ENCODE results near the gene CFAP299. TPM values are rescaled to one million over a fixed set of nuclear protein-coding genes. Genes with fewer than 3 reads are reported as not detected.

Gene CFAP299
- total and polyA plus RNA-seq, 2 experiments from 2014 or later = not detected

- no peak overlapping the region for H2AFZ ChIP-seq
- TF ChIP-seq EZH2 (IDR thresholded peaks at IDR 0.05; ENCODE audit: borderline replicate concordance) = no peak
- TF ChIP-seq EZH2phosphoT487 (IDR thresholded peaks at IDR 0.05; ENCODE audit: low read depth, severe bottlenecking, unreplicated experiment) = no peak
- TF ChIP-seq CTCF (IDR thresholded peaks at IDR 0.05; ENCODE audit: poor library complexity) = no peak
- no peaks in the 10 kb centered on the region for H3K36me3 ChIP-seq (replicated peaks; ENCODE audit: insufficient read depth, low read depth)
- 89% methylated on average over 3 of the region's 3 CpGs for WGBS (ENCODE audit: low lambda C conversion rate, missing lambda C conversion rate)
- DNase-seq (ENCODE audit: low spot score) = no peak
- H3K9me2 ChIP-seq (replicated peaks; ENCODE audit: insufficient read depth) = no peaks in the 10 kb centered on the region
- no peaks in the 10 kb centered on the region for H3K79me2 ChIP-seq
- no peaks in the 10 kb centered on the region for H3K9me3 ChIP-seq (ENCODE audit: low read depth)
- no peaks in the 10 kb centered on the region for H3K27me3 ChIP-seq
- H3K4me1 ChIP-seq (ENCODE audit: insufficient read depth) = no peaks in the 10 kb centered on the region
- H3K4me2 ChIP-seq = no peak overlapping the region
- H4K20me1 ChIP-seq (ENCODE audit: insufficient read depth, poor library complexity, severe bottlenecking) = no peaks in the 10 kb centered on the region
- no peak overlapping the region for H3K4me3 ChIP-seq
- no peak overlapping the region for H3K27ac ChIP-seq
Measured at GRCh38 chr4:80916770-80917169, 581.2 kb downstream of the CFAP299 start.

- H3K4me2 ChIP-seq = no peak overlapping the region
Measured at GRCh38 chr4:80918004-80918403, 582.5 kb downstream of the CFAP299 start.

DNA sequence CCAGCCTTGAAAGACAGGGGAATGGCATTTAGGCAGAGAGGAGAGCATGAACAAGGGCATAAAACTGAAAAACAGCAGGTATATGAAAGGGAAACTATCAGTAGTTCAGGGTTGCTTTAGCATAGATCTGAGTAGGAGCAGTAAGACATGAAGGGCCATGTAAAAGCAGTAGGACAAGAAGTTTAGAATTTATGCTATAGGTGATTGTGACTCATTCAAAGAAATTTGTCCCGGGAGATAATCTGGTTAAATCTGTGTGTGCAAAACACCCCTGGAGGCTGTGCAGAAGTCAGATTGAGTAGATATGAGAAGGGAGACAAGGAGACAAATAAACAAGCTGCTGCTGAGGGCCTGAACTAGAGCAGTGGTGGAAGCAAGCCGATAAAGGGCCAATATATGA is 585.9 kb downstream of the CFAP299 start:
- no peaks in the 10 kb centered on the region for H3K27me3 ChIP-seq
- WGBS (ENCODE audit: low lambda C conversion rate, missing lambda C conversion rate) = 38% methylated on average over 2 of the region's 2 CpGs

More at GRCh38 chr4:80918004-80918403, 582.5 kb downstream of the CFAP299 start:
- Histone ChIP-seq H3K36me3 (replicated peaks; ENCODE audit: insufficient read depth, low read depth) (no peaks in the 10 kb centered on the region), H3K27ac (no peak overlapping the region), H3K9me2 (replicated peaks; ENCODE audit: insufficient read depth) (no peaks in the 10 kb centered on the region), H3K27me3 (no peaks in the 10 kb centered on the region), H3K4me1 (ENCODE audit: insufficient read depth) (no peaks in the 10 kb centered on the region), H4K20me1 (ENCODE audit: insufficient read depth, poor library complexity, severe bottlenecking) (no peaks in the 10 kb centered on the region), H3K4me3 (no peak overlapping the region), H3K9me3 (ENCODE audit: low read depth) (no peaks in the 10 kb centered on the region), H3K79me2 (no peaks in the 10 kb centered on the region), H2AFZ (no peak overlapping the region)
- no peak for TF ChIP-seq EZH2 (IDR thresholded peaks at IDR 0.05; ENCODE audit: borderline replicate concordance)
- no peak for TF ChIP-seq EZH2phosphoT487 (IDR thresholded peaks at IDR 0.05; ENCODE audit: low read depth, severe bottlenecking, unreplicated experiment)
- no peak for TF ChIP-seq CTCF (IDR thresholded peaks at IDR 0.05; ENCODE audit: poor library complexity)
- no peak for DNase-seq (ENCODE audit: low spot score)

More for the DNA sequence above, 585.9 kb downstream of the CFAP299 start:
- Histone ChIP-seq H3K4me3 (no peak overlapping the region), H2AFZ (no peak overlapping the region), H3K9me3 (ENCODE audit: low read depth) (no peaks in the 10 kb centered on the region), H3K27ac (no peak overlapping the region), H3K4me2 (no peak overlapping the region), H3K36me3 (replicated peaks; ENCODE audit: insufficient read depth, low read depth) (no peaks in the 10 kb centered on the region), H3K79me2 (no peaks in the 10 kb centered on the region), H3K9me2 (replicated peaks; ENCODE audit: insufficient read depth) (no peaks in the 10 kb centered on the region), H3K4me1 (ENCODE audit: insufficient read depth) (no peaks in the 10 kb centered on the region), H4K20me1 (ENCODE audit: insufficient read depth, poor library complexity, severe bottlenecking) (no peaks in the 10 kb centered on the region)
- TF ChIP-seq CTCF (IDR thresholded peaks at IDR 0.05; ENCODE audit: poor library complexity) (no peak), EZH2 (IDR thresholded peaks at IDR 0.05; ENCODE audit: borderline replicate concordance) (no peak), EZH2phosphoT487 (IDR thresholded peaks at IDR 0.05; ENCODE audit: low read depth, severe bottlenecking, unreplicated experiment) (no peak)
- no peak for DNase-seq (ENCODE audit: low spot score)
